Mesenchymal stem cell (in vitro differentiated cells and primary cell): ENCODE measurements around the gene ECI1.

Experiments used
- DNase-seq: peaks from one replicate; pipeline ENCODE4 v3.0.0-alpha.2; 2013
- H2AFZ ChIP-seq: one replicate; pipeline ENCODE4 v1.6.1; 2013; ENCODE audit warnings: low read depth, mild to moderate bottlenecking, control low read depth, inconsistent platforms, low read length, moderate library complexity
- H2AK5ac ChIP-seq: 2 replicates; pipeline ENCODE4 v1.6.1; 2013; ENCODE audit warnings: low read length, moderate library complexity, mild to moderate bottlenecking, inconsistent platforms; ENCODE audit not compliant: severe bottlenecking
- H2BK120ac ChIP-seq: one replicate; pipeline ENCODE4 v1.6.1; 2013; ENCODE audit warnings: low read depth, mild to moderate bottlenecking, inconsistent platforms, low read length, moderate library complexity
- H2BK12ac ChIP-seq, 2 experiments: one replicate each; pipeline ENCODE4 v1.6.1; 2013; ENCODE audit warnings: inconsistent platforms in 2 of 2, low read length in 2 of 2, mild to moderate bottlenecking in 2 of 2, moderate library complexity in 2 of 2, control low read depth in 1 of 2
- H2BK15ac ChIP-seq: one replicate; pipeline ENCODE4 v1.6.1; 2013; ENCODE audit warnings: mild to moderate bottlenecking, low read depth, inconsistent platforms; ENCODE audit not compliant: poor library complexity, severe bottlenecking
- H2BK5ac ChIP-seq: 2 replicates; pipeline ENCODE4 v1.6.1; 2013; ENCODE audit warnings: low read depth, mild to moderate bottlenecking, low read length, control low read depth, inconsistent platforms; ENCODE audit not compliant: poor library complexity, severe bottlenecking
- H3K14ac ChIP-seq, 2 experiments: one replicate each; pipeline ENCODE4 v1.6.1; 2013; ENCODE audit warnings: inconsistent platforms in 2 of 2, low read length in 2 of 2, control low read depth in 1 of 2, mild to moderate bottlenecking in 1 of 2, moderate library complexity in 1 of 2
- H3K18ac ChIP-seq, 2 experiments: one replicate each; pipeline ENCODE4 v1.6.1; 2013; ENCODE audit warnings: inconsistent platforms in 2 of 2, low read length in 2 of 2, control low read depth in 1 of 2, low read depth in 1 of 2, mild to moderate bottlenecking in 1 of 2
- H3K23ac ChIP-seq, 2 experiments: one replicate each; pipeline ENCODE4 v1.6.1; 2013; ENCODE audit warnings: inconsistent platforms in 2 of 2, low read length in 2 of 2, mild to moderate bottlenecking in 2 of 2, moderate library complexity in 2 of 2, control low read depth in 1 of 2
- H3K27ac ChIP-seq: 2 replicates; pipeline ENCODE4 v1.5.1; 2013; ENCODE audit warnings: mild to moderate bottlenecking, moderate library complexity, low read length, control low read depth, inconsistent platforms; ENCODE audit not compliant: poor library complexity, severe bottlenecking
- H3K27me3 ChIP-seq, 2 experiments: 2 replicates each; pipeline versions ENCODE4 v1.6.1 to v1.7.0; 2013; ENCODE audit warnings: low read length in 2 of 2, mild to moderate bottlenecking in 2 of 2, moderate library complexity in 2 of 2, control low read depth in 1 of 2, inconsistent platforms in 1 of 2; ENCODE audit not compliant: control insufficient read depth in 1 of 2, insufficient read depth in 1 of 2
- H3K36me3 ChIP-seq, 2 experiments: 2 replicates each; pipeline versions ENCODE4 v1.6.1 to v1.7.0; 2013; ENCODE audit warnings: low read length in 2 of 2, control low read depth in 1 of 2, inconsistent platforms in 1 of 2, low read depth in 1 of 2, mild to moderate bottlenecking in 1 of 2; ENCODE audit not compliant: insufficient read depth in 2 of 2, control insufficient read depth in 1 of 2
- H3K4ac ChIP-seq, 2 experiments: one replicate each; pipeline ENCODE4 v1.6.1; 2013; ENCODE audit warnings: inconsistent platforms in 2 of 2, low read length in 2 of 2, mild to moderate bottlenecking in 2 of 2, moderate library complexity in 2 of 2, control low read depth in 1 of 2, low read depth in 1 of 2
- H3K4me1 ChIP-seq: 2 replicates; pipeline ENCODE4 v1.6.1; 2013; ENCODE audit warnings: low read depth, low read length, control low read depth; ENCODE audit not compliant: control insufficient read depth, insufficient read depth
- H3K4me2 ChIP-seq: 2 replicates; pipeline ENCODE4 v1.6.1; 2013; ENCODE audit warnings: low read length, mild to moderate bottlenecking, inconsistent platforms; ENCODE audit not compliant: poor library complexity, severe bottlenecking
- H3K4me3 ChIP-seq, 2 experiments: 2 replicates each; pipeline versions ENCODE4 v1.5.1 to v1.7.0; 2013; ENCODE audit warnings: low read length in 2 of 2, mild to moderate bottlenecking in 2 of 2, control low read depth in 1 of 2, low read depth in 1 of 2; ENCODE audit not compliant: insufficient read depth in 1 of 2
- H3K79me1 ChIP-seq: replicated peaks from 2 replicates; pipeline ENCODE4 v1.6.1; 2013; ENCODE audit warnings: mild to moderate bottlenecking, control low read depth, low read length, inconsistent platforms; ENCODE audit not compliant: poor library complexity, severe bottlenecking
- H3K9ac ChIP-seq: 2 replicates; pipeline ENCODE4 v1.7.0; 2013; ENCODE audit warnings: mild to moderate bottlenecking, low read length, moderate library complexity
- H3K9me3 ChIP-seq: 2 replicates; pipeline ENCODE4 v1.7.0; 2013; ENCODE audit warnings: mild to moderate bottlenecking, low read length; ENCODE audit not compliant: control insufficient read depth
- H4K8ac ChIP-seq: one replicate; pipeline ENCODE4 v1.6.1; 2013; ENCODE audit warnings: inconsistent platforms, mild to moderate bottlenecking, low read length, moderate library complexity
- H4K91ac ChIP-seq: one replicate; pipeline ENCODE4 v1.6.1; 2013; ENCODE audit warnings: mild to moderate bottlenecking, low read length, inconsistent platforms
- WGBS: methylation state at CpG from one replicate; pipeline ENCODE4 v1.1.7; 2013; ENCODE audit warnings: mixed read lengths; 5-methylcytosine and 5-hydroxymethylcytosine counted together

Gene ECI1

DNA sequence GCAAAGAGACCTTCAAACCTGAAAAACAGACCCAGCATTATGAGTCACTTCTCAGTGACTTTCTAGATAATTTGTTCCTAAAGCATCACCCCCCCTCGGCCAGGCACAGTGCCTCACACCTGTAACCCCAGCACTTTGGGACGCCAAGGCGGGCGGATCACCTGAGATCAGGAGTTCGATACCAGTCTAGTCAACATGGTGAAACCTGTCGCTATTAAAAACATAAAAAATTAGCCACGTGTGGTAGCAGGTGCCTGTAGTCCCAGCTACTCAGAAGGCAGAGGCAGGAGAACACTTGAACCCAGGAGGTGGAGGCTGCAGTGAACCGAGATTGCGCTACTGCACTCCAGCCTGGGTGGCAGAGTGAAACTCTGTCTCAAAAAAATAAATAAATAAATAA lies 40.8 kb upstream of the ECI1 start:
- H2BK12ac ChIP-seq, result no peak overlapping the region
- H4K8ac ChIP-seq, result no peak overlapping the region
- H2BK15ac ChIP-seq, result no peak overlapping the region
- H3K79me1 ChIP-seq, result no peaks in the 10 kb centered on the region
- H3K9me3 ChIP-seq, result no peaks in the 10 kb centered on the region
- no peaks in the 10 kb centered on the region for H3K4me1 ChIP-seq
- H3K27me3 ChIP-seq, result peaks cover 0 to 10% of the 10 kb centered on the region in 2 experiments
- no peak overlapping the region for H2BK5ac ChIP-seq
- DNase-seq, result no peak
- no peak overlapping the region for H3K4me3 ChIP-seq
- no peak overlapping the region for H3K4ac ChIP-seq
- no peak overlapping the region for H4K91ac ChIP-seq
- H3K27ac ChIP-seq, result no peak overlapping the region
- no peak overlapping the region for H2BK120ac ChIP-seq
- H2AFZ ChIP-seq, result no peak overlapping the region
- H3K9ac ChIP-seq, result no peak overlapping the region
- no peak overlapping the region for H2AK5ac ChIP-seq
- no peak overlapping the region for H3K4me2 ChIP-seq
- no peak overlapping the region for H3K18ac ChIP-seq
- no peaks in the 10 kb centered on the region for H3K36me3 ChIP-seq
- WGBS, result 89% methylated on average over 7 of the region's 9 CpGs
- no peak overlapping the region for H3K23ac ChIP-seq
- no peak overlapping the region for H3K14ac ChIP-seq

DNA sequence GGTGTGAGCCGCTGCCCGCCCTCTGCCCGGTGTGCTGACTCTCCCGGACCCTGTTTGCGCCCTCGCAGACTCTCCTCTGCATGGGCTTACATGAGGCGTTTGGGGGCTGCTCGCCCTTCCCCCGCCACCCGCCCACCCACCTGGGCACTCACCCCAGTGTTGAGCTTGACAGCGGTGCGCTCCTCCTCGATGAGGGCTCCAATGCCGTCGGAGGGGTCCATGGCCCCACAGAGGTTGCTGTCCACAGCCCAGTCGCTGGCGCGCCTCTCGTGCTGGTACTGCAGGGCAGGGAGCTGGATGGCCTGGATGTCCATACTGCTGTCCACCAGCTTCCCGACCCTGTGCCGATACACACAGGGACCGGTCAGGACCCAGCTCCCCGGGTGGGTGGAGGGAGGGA lies 37.9 kb upstream of the ECI1 start:
- H3K4ac ChIP-seq, result no peak overlapping the region

DNA sequence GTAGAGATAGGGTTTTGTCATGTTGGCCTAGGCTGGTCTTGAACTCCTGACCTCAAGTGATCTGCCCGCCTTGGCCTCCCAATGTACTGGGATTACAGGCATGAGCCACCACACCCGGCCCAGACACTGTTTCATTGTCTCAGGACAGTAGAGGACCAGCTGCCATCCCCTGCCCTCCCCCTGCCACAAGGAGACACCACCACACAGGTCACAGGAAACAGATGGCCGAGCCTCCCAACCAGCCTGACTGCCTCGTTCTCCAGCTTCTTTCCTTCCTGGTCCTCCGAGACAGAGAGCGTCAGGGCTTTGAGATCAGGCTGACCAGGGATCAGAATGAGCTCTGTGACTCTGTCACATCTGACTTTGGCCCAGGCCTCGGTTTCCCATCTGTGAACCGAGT lies 37.3 kb upstream of the ECI1 start:
- Histone ChIP-seq H2BK120ac (no peak overlapping the region), H2AK5ac (no peak overlapping the region), H3K18ac (no peak overlapping the region), H2BK12ac (no peak overlapping the region), H3K4ac (no peak overlapping the region), H3K4me2 (no peak overlapping the region), H3K27me3 (peaks cover 0 to 27% of the 10 kb centered on the region in 2 experiments), H2AFZ (no peak overlapping the region), H3K4me3 (no peak overlapping the region), H3K4me1 (no peaks in the 10 kb centered on the region), H2BK15ac (no peak overlapping the region), H3K36me3 (no peaks in the 10 kb centered on the region), H3K79me1 (no peaks in the 10 kb centered on the region), H4K8ac (no peak overlapping the region), H3K23ac (no peak overlapping the region), H3K14ac (no peak overlapping the region), H2BK5ac (no peak overlapping the region), H3K9me3 (no peaks in the 10 kb centered on the region), H3K27ac (no peak overlapping the region), H3K9ac (no peak overlapping the region), H4K91ac (no peak overlapping the region)
- WGBS, result 84% methylated on average over 8 of the region's 8 CpGs
- no peak for DNase-seq

More for the DNA sequence above, 37.9 kb upstream of the ECI1 start:
- H3K36me3 ChIP-seq, result no peaks in the 10 kb centered on the region
- WGBS, result 90% methylated on average over 23 of the region's 23 CpGs
- H3K27me3 ChIP-seq, result peaks cover 0 to 25% of the 10 kb centered on the region in 2 experiments
- no peak overlapping the region for H3K9ac ChIP-seq
- no peak overlapping the region for H2BK15ac ChIP-seq
- no peak overlapping the region for H2BK120ac ChIP-seq
- no peak overlapping the region for H3K27ac ChIP-seq
- no peak overlapping the region for H3K23ac ChIP-seq
- no peak overlapping the region for H3K4me2 ChIP-seq
- DNase-seq, result no peak
- H3K4me1 ChIP-seq, result no peaks in the 10 kb centered on the region
- no peak overlapping the region for H2BK12ac ChIP-seq
- no peaks in the 10 kb centered on the region for H3K79me1 ChIP-seq
- no peak overlapping the region for H2AFZ ChIP-seq
- no peak overlapping the region for H3K18ac ChIP-seq
- no peak overlapping the region for H2BK5ac ChIP-seq
- no peak overlapping the region for H4K91ac ChIP-seq
- H3K9me3 ChIP-seq, result no peaks in the 10 kb centered on the region
- no peak overlapping the region for H3K14ac ChIP-seq
- H4K8ac ChIP-seq, result no peak overlapping the region
- no peak overlapping the region for H2AK5ac ChIP-seq
- no peak overlapping the region for H3K4me3 ChIP-seq

DNA sequence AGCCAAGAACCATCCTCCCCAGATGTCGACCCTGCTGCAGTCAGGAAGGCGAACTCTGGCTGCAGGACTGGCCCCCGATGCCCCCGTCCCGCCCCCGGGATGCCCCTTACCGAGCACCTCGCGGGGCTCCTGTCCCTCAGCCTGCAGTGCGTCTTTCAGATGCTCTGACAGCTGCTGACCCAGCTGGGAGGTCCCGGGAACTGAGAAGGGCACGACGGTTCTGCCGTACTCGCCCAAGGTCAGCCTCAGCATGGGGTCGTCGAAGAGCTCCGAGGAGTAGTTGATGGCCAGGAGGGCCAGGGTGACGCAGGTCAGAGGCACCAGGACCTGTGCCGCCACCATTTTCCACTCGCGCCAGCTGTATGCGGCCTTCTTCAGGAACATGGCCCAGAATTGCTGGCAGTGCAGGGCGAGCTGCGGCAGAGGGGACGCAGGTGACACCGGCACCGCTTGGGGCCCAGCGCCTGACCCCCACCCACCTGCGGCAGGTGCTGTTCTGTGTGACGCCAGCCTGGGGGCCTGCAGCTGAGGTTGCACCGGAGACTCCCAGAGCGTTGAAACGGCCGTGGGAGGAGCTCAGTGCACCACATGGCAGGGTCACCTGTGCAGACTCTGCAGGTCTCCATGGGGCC lies 36.6 kb upstream of the ECI1 start:
- H2BK12ac ChIP-seq, result no peak overlapping the region
- H3K4me1 ChIP-seq, result no peaks in the 10 kb centered on the region
- WGBS, result 86% methylated on average over 35 of the region's 35 CpGs

More for the DNA sequence above, 36.6 kb upstream of the ECI1 start:
- peaks cover 0 to 29% of the 10 kb centered on the region in 2 experiments for H3K27me3 ChIP-seq
- no peak overlapping the region for H4K8ac ChIP-seq
- H3K36me3 ChIP-seq, result no peaks in the 10 kb centered on the region
- no peak overlapping the region for H3K4ac ChIP-seq
- no peak overlapping the region for H2AFZ ChIP-seq
- no peak for DNase-seq
- no peaks in the 10 kb centered on the region for H3K9me3 ChIP-seq
- H2BK5ac ChIP-seq, result no peak overlapping the region
- H2BK15ac ChIP-seq, result no peak overlapping the region
- H3K79me1 ChIP-seq, result no peaks in the 10 kb centered on the region
- H3K14ac ChIP-seq, result no peak overlapping the region
- H3K18ac ChIP-seq, result no peak overlapping the region
- no peak overlapping the region for H2BK120ac ChIP-seq
- H3K9ac ChIP-seq, result no peak overlapping the region
- no peak overlapping the region for H2AK5ac ChIP-seq
- H3K4me2 ChIP-seq, result no peak overlapping the region
- H4K91ac ChIP-seq, result no peak overlapping the region
- H3K23ac ChIP-seq, result no peak overlapping the region
- H3K27ac ChIP-seq, result no peak overlapping the region
- H3K4me3 ChIP-seq, result no peak overlapping the region
